ENCODE measurements around the gene PBRM1.
A peak's percentile ranks its signal among the peaks of the same experiment; 100 is the strongest.
"Not testable (repeated sequence)": the region's sequence is repeated elsewhere in the genome, so short reads cannot be mapped to it uniquely, and the experiment has no call there.

Gene PBRM1

GRCh38 chr3:52704611-52705437, 19.1 kb upstream of the PBRM1 start:
- DNase-seq (ENCODE audit: low spot score) = peak; percentile 51

- DNase-seq (ENCODE audit: low spot score) = no peak
Measured at GRCh38 chr3:52703341-52703740, 17.6 kb upstream of the PBRM1 start.

DNA sequence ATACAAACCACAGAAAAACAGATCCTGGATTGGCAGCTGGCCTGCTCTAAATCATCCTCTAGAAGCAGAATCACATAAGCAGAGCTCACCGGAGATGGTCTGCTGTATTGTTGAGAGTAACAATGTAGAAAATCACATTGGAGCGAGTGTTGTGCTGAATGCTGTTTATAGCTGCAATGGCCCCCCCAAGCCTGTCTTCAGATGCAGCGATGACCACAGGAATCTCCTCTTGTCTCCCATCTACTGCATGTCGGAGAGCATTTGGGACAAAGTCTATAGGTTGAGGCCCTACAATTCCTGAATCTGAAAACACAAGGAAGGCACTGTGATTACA, 11.9 kb upstream of the PBRM1 start:
- no peak for DNase-seq (ENCODE audit: low spot score)

GRCh38 chr3:52696830-52697631, 11.3 kb upstream of the PBRM1 start:
- DNase-seq (ENCODE audit: low spot score) = no peak

DNA sequence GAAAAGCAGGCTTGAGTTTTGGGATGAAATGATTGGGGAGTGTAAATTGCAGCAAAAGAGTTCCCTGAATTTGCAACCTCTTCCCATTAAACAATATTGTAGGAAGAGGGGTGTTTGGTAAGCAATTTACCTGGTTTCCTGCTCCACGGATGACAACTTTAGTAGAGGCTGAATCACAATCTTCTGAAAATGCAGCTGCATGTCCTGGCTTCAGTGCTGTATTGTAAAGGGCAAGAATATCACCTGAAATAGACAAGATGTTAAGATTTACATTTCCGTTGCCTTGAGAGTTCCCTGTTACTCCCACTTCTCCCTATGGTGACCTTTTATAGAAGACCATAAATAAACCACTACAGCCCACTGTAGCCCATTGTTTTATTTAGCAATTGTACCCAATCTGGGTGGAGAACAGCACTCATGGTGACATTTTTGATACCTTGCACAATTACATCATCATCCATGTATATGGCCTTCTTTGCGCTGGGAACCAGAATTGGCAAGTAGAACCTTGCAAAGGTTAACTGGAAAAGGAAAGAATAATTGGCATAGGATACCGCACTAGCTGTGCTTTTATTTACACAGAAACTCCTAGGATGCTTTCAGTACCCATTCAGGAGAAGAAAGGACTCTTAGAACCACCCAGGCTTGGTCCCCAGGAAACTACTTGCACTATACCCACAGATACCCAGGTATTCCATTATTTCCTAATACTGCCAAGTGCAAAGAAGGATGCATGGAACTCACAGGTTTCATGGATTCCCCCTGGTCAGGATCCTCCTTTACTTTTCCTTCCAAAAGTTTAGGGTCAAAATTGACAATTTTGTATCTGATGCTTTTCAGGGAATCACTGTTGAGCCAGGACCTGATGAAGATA, 10.3 kb upstream of the PBRM1 start:
- DNase-seq (ENCODE audit: low spot score) = no peak

- DNase-seq (ENCODE audit: low spot score) = no peak
Measured at GRCh38 chr3:52694528-52695189, 8.9 kb upstream of the PBRM1 start.

DNA sequence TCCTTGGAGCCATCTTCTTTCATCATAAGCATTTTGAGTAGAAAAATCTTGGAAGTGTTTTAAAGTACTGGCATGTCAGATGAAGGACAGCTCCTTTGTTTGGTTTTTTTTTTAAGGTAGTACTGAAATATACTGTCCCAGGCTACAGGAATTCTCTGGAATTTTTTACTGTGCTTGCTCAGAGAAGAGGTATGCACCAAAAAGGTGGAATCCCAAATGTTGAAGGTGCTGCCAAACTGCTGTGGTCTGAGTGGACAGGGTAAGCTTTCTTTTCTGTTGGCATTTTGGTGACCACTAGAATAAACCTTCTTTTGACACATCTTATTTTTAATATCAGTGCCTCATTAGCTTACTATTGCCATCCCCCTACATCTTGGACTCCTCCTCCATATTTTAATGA, 7.4 kb upstream of the PBRM1 start:
- DNase-seq (ENCODE audit: low spot score) = no peak

GRCh38 chr3:52690560-52690959, 4.8 kb upstream of the PBRM1 start:
- no peak for DNase-seq (ENCODE audit: low spot score)

GRCh38 chr3:52689151-52689550, 3.4 kb upstream of the PBRM1 start:
- DNase-seq (ENCODE audit: low spot score) = no peak

DNA sequence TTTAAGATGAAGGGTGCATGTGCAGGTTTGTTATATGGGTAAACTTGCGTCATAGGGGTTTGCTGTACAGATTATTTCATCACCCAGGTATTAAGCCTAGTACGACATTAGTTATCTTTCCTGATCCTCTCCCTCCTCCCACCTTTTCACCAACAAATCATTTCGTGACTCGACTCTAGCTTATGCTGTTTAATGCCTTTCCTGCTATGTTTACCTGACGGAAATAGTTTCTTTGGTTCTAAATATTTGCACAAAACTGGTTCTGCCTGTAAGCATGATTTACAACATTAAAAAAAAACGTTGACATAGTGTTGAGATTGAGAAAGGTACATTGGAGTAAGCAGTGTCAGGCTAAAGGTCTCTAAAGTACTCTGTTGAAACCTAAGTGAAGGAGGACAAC, 2.6 kb upstream of the PBRM1 start:
- no peak for DNase-seq (ENCODE audit: low spot score)

- peak; percentile 95 for DNase-seq (ENCODE audit: low spot score)
Measured at GRCh38 chr3:52685285-52685708, 416 bp downstream of the PBRM1 start.

DNA sequence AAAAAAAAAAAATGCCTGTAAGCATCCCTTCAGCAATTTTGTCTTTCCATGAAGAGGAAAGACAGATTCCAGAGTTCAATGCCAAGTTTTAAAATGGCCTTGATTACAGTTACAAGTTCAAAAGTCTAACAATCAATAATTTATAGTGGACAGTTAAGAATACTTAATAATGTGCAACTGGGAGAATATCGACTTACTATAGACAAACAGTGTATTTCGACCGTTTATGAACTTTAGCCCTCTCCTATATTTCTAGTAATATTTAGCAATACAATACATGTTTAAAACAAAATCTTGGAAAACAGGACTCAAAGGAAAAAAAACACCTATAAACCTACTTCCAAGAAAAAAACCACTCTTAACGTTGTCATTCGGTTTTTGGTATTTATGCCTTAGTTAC, 1.5 kb downstream of the PBRM1 start:
- no peak for DNase-seq (ENCODE audit: low spot score)

DNA sequence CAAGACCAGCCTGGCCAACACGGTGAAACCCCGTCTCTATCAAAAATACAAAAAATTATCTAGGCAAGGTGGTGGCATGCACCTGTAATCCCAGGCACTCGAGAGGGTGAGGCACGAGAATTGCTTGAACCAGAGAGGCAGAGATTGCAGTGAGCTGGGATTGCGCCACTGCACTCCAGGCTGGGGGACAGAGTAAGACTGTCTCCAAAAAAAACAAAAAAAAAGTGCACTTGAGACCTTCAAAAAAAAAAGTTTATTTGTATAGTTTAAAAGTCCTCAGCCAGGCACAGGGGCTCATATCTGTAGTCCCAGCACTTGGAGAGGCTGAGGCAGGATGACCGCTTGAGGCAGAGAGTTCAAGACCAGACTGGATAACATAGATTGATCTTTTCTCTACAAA, 2.1 kb downstream of the PBRM1 start:
- no peak for DNase-seq (ENCODE audit: low spot score)

GRCh38 chr3:52682016-52682415, 3.7 kb downstream of the PBRM1 start:
- DNase-seq (ENCODE audit: low spot score) = peak; percentile 73

DNA sequence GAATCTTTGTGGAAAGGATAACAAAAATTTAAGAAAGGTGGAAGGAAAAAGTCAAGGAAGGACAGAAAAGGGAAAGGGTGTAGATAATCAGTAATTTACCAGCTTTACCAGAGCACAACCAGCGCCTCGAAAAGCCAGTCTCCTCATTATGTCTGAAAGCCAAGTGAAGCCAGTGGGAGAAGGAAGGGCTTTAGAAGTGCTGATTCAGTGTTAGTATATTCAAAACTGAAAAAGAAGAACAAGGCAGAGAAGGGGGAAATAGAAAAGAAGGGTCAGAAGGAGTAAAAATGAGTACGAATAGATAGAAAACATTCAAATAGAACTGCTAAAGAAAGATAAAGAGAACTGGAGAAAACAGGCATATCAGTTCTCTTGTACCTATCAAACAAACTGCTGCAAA, 4.1 kb downstream of the PBRM1 start:
- no peak for DNase-seq (ENCODE audit: low spot score)

DNA sequence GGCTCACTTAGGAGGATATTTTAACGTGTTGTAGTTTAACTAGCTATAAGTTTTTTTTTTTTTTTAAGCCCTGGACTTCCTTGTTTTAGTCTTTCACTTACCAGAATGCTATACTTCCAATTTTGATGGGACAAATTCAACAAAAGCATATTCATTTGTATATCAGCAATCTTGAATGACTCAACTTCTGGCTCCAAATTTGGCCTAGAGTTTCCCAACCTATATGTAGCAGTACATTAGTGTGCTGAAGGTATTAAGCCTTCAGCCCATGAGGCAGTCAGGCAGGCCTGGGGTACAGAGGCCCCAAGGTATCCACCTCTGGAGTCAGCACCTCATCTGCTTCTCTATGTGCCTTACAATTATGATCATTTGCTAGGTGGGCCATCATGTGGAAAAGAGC, 5.9 kb downstream of the PBRM1 start:
- DNase-seq (ENCODE audit: low spot score) = no peak

- no peak for DNase-seq (ENCODE audit: low spot score)
Measured at GRCh38 chr3:52679199-52679538, 6.5 kb downstream of the PBRM1 start.

- no peak for DNase-seq (ENCODE audit: low spot score)
Measured at GRCh38 chr3:52678265-52679198, 7.2 kb downstream of the PBRM1 start.

GRCh38 chr3:52676201-52676600, 9.5 kb downstream of the PBRM1 start:
- DNase-seq (ENCODE audit: low spot score) = not testable (repeated sequence)

DNA sequence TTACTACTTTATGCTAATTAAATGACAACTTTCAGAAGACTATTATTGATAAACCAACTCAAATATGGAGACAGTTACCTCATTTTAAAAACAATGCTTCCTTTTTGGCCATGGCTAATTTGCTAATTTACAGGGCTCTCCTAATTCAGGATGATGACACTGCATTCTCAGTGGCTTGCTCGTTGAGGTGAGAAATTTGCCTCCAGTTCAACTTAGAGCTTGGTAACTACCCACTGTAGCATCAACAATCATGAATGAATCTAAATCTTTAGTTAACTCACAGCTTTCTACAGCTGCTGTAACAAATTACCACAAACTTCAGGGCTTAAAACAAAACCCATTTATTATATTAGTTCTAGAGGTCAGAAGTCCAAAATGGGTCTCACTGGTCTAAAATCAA, 14.0 kb downstream of the PBRM1 start:
- no peak for DNase-seq (ENCODE audit: low spot score)

Data from GM03348 (cell line).